GM12878 (cell line): ENCODE data around the gene SRCIN1. TPM values are rescaled to one million over a fixed set of nuclear protein-coding genes. Genes with fewer than 3 reads are reported as not detected.

Experiments
- ATAC-seq: fragments of 200-7000 bp; cut with Tn5 transposase; 3 replicates; pipeline ENCODE4 v1.9.1; 2020; ENCODE audit warnings: mild to moderate bottlenecking, moderate library complexity
- BruUV-seq: library from RNA; stranded (reverse); fragments of 400-500 nt; replicated peaks from 2 replicates; lab custom pipeline; 2021; lab: Mats Ljungman, UMichigan
- CTCF ChIA-PET: fragments of 300-600 bp; sonication (Branson Sonifier 250); formaldehyde crosslinking; extraction: SDS; loops from one replicate; lab custom pipeline; 2021; ENCODE audit warnings: inconsistent platforms; lab: Yijun Ruan, JAX
- POLR2A ChIA-PET: fragments of 350-600 bp; formaldehyde crosslinking; extraction: SDS; loops from one replicate; lab custom pipeline; 2021; ENCODE audit warnings: inconsistent platforms; lab: Charles Lee
- RAD21 ChIA-PET: fragments of 300-600 bp; sonication (Branson Sonifier 250); formaldehyde crosslinking; loops from one replicate; lab custom pipeline; 2023; ENCODE audit warnings: antibody characterized with exemption; ENCODE audit not compliant: unreplicated experiment; lab: Charles Lee
- SMC1A ChIA-PET: fragments of 300-600 bp; sonication (Branson Sonifier 250); formaldehyde crosslinking; loops from one replicate; lab custom pipeline; 2023; ENCODE audit not compliant: unreplicated experiment, uncharacterized antibody; lab: Charles Lee
- DNase-seq: peaks from one replicate; pipeline ENCODE4 v3.0.0-alpha.2; 2011; ENCODE audit warnings: low read depth, low spot score
- FAIRE-seq: peaks from 3 replicates; lab custom pipeline; 2011; peaks lifted over from hg19 to GRCh38; lab: Jason Lieb, UNC
- H2AFZ ChIP-seq: 2 replicates; pipeline ENCODE4 v1.6.0; 2011; ENCODE audit warnings: low read depth, low read length, control low read depth; ENCODE audit not compliant: control insufficient read depth
- H3K27ac ChIP-seq: 2 replicates; pipeline ENCODE4 v1.5.1; 2011; ENCODE audit warnings: control low read depth; ENCODE audit not compliant: control insufficient read depth, insufficient read depth
- H3K27me3 ChIP-seq, 2 experiments: replicated peaks in 1 of 2; 2 replicates each; pipeline versions ENCODE4 v1.6.0 to v1.6.1; 2011; ENCODE audit warnings: low read length in 1 of 2; ENCODE audit not compliant: control insufficient read depth in 2 of 2, insufficient read depth in 2 of 2
- H3K36me3 ChIP-seq, 2 experiments: 2 replicates each; pipeline ENCODE4 v1.5.1; 2011; ENCODE audit warnings: low read length in 1 of 2; ENCODE audit not compliant: control insufficient read depth in 2 of 2, insufficient read depth in 2 of 2
- H3K4me1 ChIP-seq: 2 replicates; pipeline ENCODE4 v1.6.1; 2011; ENCODE audit warnings: mild to moderate bottlenecking, low read length, moderate library complexity, mixed read lengths; ENCODE audit not compliant: control insufficient read depth, insufficient read depth
- H3K4me2 ChIP-seq: 2 replicates; pipeline ENCODE4 v1.6.0; 2011; ENCODE audit warnings: control low read depth; ENCODE audit not compliant: control insufficient read depth, insufficient read depth
- H3K4me3 ChIP-seq: fragments of 200-600 bp; sonication (generic); 2 replicates; pipeline ENCODE4 v1.5.1; 2016
- H3K79me2 ChIP-seq: 2 replicates; pipeline ENCODE4 v1.6.0; 2011; ENCODE audit warnings: low read length; ENCODE audit not compliant: control insufficient read depth, insufficient read depth
- H3K9ac ChIP-seq: 2 replicates; pipeline ENCODE4 v1.8.0; 2011; ENCODE audit warnings: low read length, control low read depth, mixed read lengths; ENCODE audit not compliant: control insufficient read depth, insufficient read depth
- H3K9me3 ChIP-seq: replicated peaks from 3 replicates; pipeline ENCODE4 v1.5.1; 2011; ENCODE audit warnings: mild to moderate bottlenecking, low read length; ENCODE audit not compliant: control insufficient read depth, insufficient read depth
- H4K20me1 ChIP-seq: 2 replicates; pipeline ENCODE4 v1.6.0; 2011; ENCODE audit not compliant: control insufficient read depth, insufficient read depth
- EZH2 ChIP-seq: IDR thresholded peaks from 2 replicates; pipeline ENCODE4 v1.6.1; 2012; ENCODE audit warnings: low read depth, mild to moderate bottlenecking, control low read depth, inconsistent platforms, low read length, borderline replicate concordance; ENCODE audit not compliant: control insufficient read depth
- KAT2A ChIP-seq: conservative IDR thresholded peaks from 2 replicates; pipeline ENCODE4 v1.6.1; 2011; ENCODE audit warnings: low read depth, low read length; ENCODE audit not compliant: control insufficient read depth
- MTA3 ChIP-seq: IDR thresholded peaks from 2 replicates; pipeline ENCODE4 v1.6.1; 2012; ENCODE audit warnings: low read length, inconsistent platforms, borderline replicate concordance
- NR2C1 ChIP-seq: fragments of 450-650 bp; IDR thresholded peaks from 2 replicates; pipeline ENCODE4 v1.6.1; 2017; ENCODE audit warnings: antibody characterized with exemption, mild to moderate bottlenecking, moderate library complexity
- NR2C2 ChIP-seq: IDR thresholded peaks from 2 replicates; pipeline ENCODE4 v1.6.1; 2011; ENCODE audit warnings: borderline replicate concordance, low read depth; ENCODE audit not compliant: control insufficient read depth, insufficient read length
- POLR2AphosphoS5 ChIP-seq: IDR thresholded peaks from 2 replicates; pipeline ENCODE4 v1.6.1; 2011; ENCODE audit warnings: mild to moderate bottlenecking, low read length, inconsistent platforms
- SREBF2 ChIP-seq: IDR thresholded peaks from 2 replicates; pipeline ENCODE4 v1.6.1; 2012; ENCODE audit warnings: mild to moderate bottlenecking, low read length
- ZNF207 ChIP-seq: fragments of 450-650 bp; IDR thresholded peaks from 2 replicates; pipeline ENCODE4 v1.6.1; 2014; ENCODE audit warnings: antibody characterized with exemption, mild to moderate bottlenecking, borderline replicate concordance
- ZNF217 ChIP-seq: fragments of 450-650 bp; IDR thresholded peaks from 2 replicates; pipeline ENCODE4 v1.6.1; 2017; ENCODE audit warnings: antibody characterized with exemption, mild to moderate bottlenecking
- WGBS: methylation state at CpG from one replicate; pipeline ENCODE4 v1.1.6; 2016; ENCODE audit warnings: low lambda C conversion rate; ENCODE audit not compliant: insufficient replicate concordance, insufficient coverage; ENCODE audit errors: missing lambda C conversion rate; 5-methylcytosine and 5-hydroxymethylcytosine counted together
- in situ Hi-C: fragments of 300-500 bp; cut with MboI; formaldehyde crosslinking; loops from 9 replicates; pipeline ENCODE4 v1.14.3; 2018; ENCODE audit warnings: mixed read lengths
- intact Hi-C: fragments of 100-400 bp; cut with micrococcal nuclease; formaldehyde crosslinking; loops from one replicate; pipeline ENCODE4 v1.14.2; 2022; ENCODE audit not compliant: unreplicated experiment
- polyA plus RNA-seq, 11 experiments: library from polyadenylated mRNA; depleted of rRNA in 4 of 11; unstranded in 6 of 11; stranded (reverse) in 5 of 11; fragments of >200 nt; fragmentation: Nextera tagmentation in 4 of 11; fragmentation: Illumina TruSeq in 1 of 11; extraction: Ambion mirVana in 4 of 11; extraction: Trizol in 1 of 11; gene quantifications; 1 replicate in 1 of 11; 2 replicates in 10 of 11; pipeline versions ENCODE4 v1.2.1 to v1.2.3, GENCODE V29; 2011 to 2016; ENCODE audit warnings: inconsistent platforms in 2 of 11, missing spikeins in 2 of 11, low read depth in 1 of 11
- total RNA-seq, 4 experiments: library from RNA; depleted of rRNA in 3 of 4; stranded (reverse); fragments of >200 nt in 3 of 4; fragmentation: Illumina TruSeq in 1 of 4; extraction: Trizol in 1 of 4; gene quantifications; 2 replicates each; pipeline versions ENCODE4 v1.2.1 to v1.2.3, GENCODE V29; 2013 to 2021
- TF ChIP-seq, protein P1 (sequence below): IDR thresholded peaks from 2 replicates; pipeline ENCODE4 v1.6.1; 2011; ENCODE audit warnings: mild to moderate bottlenecking, low read depth, low read length, moderate library complexity; ENCODE audit not compliant: insufficient replicate concordance
- TF ChIP-seq, protein P2 (sequence below): fragments of 450-650 bp; IDR thresholded peaks from 2 replicates; pipeline ENCODE4 v1.6.1; 2017; ENCODE audit warnings: mild to moderate bottlenecking, low read depth, inconsistent platforms; ENCODE audit not compliant: poor library complexity, severe bottlenecking

SRCIN1 gene
- total and polyA plus RNA-seq, 10 of the 15 experiments (the other 5 are each of a cell fraction or from before 2014, with no cell fraction given) = under 0.01 to 0.74 (median 0.20) TPM; not detected in 3

DNA sequence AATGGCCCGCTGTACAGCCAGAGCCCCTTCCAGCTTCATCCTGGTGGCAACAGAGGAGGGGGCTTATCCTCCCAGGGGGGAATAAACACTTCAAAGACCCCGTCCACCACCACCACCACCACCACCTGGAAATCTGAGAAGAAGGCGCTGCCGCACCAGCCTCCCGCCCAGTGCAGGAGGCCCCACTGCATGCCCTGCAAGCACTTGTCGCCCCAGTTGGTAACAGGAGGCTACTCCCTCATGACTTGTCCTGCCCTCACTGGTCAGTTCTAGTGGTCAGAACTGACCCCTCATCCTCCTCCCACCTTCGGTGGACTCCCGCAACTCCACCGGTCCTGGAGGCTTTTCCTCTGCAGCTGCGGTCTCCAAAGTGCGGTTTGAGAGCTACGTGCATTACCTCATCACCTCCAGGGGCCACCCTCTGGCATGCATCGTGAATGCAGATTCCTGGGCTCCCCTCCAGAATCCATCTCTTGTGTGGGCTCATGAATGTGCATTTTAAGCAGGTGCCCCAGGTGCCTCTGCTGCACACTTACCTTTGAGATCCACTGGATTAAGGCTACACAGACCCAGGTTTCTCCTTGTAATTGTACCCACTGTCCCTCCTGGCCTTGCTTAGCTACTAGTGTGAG, 71.8 kb downstream of the SRCIN1 start:
- no peak for DNase-seq
- TF ChIP-seq SREBF2 (no peak), NR2C2 (no peak), POLR2AphosphoS5 (no peak), MTA3 (no peak), NR2C1 (no peak), ZNF217 (no peak), EZH2 (no peak), ZNF207 (no peak), KAT2A (no peak)
- TF ChIP-seq, protein P1, sequence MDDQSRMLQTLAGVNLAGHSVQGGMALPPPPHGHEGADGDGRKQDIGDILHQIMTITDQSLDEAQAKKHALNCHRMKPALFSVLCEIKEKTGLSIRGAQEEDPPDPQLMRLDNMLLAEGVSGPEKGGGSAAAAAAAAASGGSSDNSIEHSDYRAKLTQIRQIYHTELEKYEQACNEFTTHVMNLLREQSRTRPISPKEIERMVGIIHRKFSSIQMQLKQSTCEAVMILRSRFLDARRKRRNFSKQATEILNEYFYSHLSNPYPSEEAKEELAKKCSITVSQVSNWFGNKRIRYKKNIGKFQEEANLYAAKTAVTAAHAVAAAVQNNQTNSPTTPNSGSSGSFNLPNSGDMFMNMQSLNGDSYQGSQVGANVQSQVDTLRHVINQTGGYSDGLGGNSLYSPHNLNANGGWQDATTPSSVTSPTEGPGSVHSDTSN = no peak
- TF ChIP-seq, protein P2, sequence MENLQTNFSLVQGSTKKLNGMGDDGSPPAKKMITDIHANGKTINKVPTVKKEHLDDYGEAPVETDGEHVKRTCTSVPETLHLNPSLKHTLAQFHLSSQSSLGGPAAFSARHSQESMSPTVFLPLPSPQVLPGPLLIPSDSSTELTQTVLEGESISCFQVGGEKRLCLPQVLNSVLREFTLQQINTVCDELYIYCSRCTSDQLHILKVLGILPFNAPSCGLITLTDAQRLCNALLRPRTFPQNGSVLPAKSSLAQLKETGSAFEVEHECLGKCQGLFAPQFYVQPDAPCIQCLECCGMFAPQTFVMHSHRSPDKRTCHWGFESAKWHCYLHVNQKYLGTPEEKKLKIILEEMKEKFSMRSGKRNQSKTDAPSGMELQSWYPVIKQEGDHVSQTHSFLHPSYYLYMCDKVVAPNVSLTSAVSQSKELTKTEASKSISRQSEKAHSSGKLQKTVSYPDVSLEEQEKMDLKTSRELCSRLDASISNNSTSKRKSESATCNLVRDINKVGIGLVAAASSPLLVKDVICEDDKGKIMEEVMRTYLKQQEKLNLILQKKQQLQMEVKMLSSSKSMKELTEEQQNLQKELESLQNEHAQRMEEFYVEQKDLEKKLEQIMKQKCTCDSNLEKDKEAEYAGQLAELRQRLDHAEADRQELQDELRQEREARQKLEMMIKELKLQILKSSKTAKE = no peak
- SMC1A ChIA-PET = no interaction called here
- Histone ChIP-seq H3K9me3 (no peaks in the 10 kb centered on the region), H3K36me3 (no peaks in the 10 kb centered on the region), H3K79me2 (no peaks in the 10 kb centered on the region), H3K27ac (no peak overlapping the region), H3K4me3 (no peak overlapping the region), H4K20me1 (no peaks in the 10 kb centered on the region), H3K9ac (no peak overlapping the region), H3K4me1 (no peaks in the 10 kb centered on the region), H3K27me3 (no peaks in the 10 kb centered on the region; a peak in 1 of 4 replicates), H3K4me2 (no peak overlapping the region), H2AFZ (no peak overlapping the region)
- in situ Hi-C loops = no loop called here
- no peak for FAIRE-seq
- no TSS peak for BruUV-seq
- 28% methylated on average over 12 of the region's 13 CpGs for WGBS
- POLR2A ChIA-PET = no interaction called here
- no peak for ATAC-seq
- RAD21 ChIA-PET = interaction anchor here (1.0 kb wide), 1 partner anchor 110 kb away, joined by 3 read pairs; no protein-coding TSS in a partner anchor
- CTCF ChIA-PET = no interaction called here
- intact Hi-C loops = no loop called here
